Activated naive CD4-positive, alpha-beta T cell treated with anti-CD3 and anti-CD28 coated beads, Interleukin-2, amount 50 U/mL, for 72 hours (primary cell): Measurements from ENCODE around the gene RPP25L. TPM values are rescaled to one million over a fixed set of nuclear protein-coding genes. Genes with fewer than 3 reads are reported as not detected.

Source experiments
- ATAC-seq, 2 donors: fragments of 150-1000 bp; cut with Tn5 transposase; 2 replicates each; pipeline ENCODE4 v1.10.0; 2021; ENCODE audit warnings: mild to moderate bottlenecking in 2 of 2, moderate library complexity in 2 of 2
- DNase-seq, 2 donors: peaks; one replicate each; pipeline ENCODE4 v3.0.0; 2021 to 2022; ENCODE audit warnings: low spot score in 2 of 2
- H3K27ac Mint-ChIP-seq, 2 donors: one replicate each; pipeline ENCODE4 v1.8.0; 2022; ENCODE audit warnings: mild to moderate bottlenecking in 2 of 2, mixed read lengths in 2 of 2
- H3K36me3 Mint-ChIP-seq, 2 donors: one replicate each; pipeline ENCODE4 v1.8.0; 2022; ENCODE audit warnings: mixed read lengths in 2 of 2
- H3K9me3 Mint-ChIP-seq, 2 donors: one replicate each; pipeline ENCODE4 v1.8.0; 2022; ENCODE audit warnings: mixed read lengths in 2 of 2
- total RNA-seq, 2 donors: library from RNA; stranded (reverse); gene quantifications; one replicate each; pipeline ENCODE4 v1.2.3, GENCODE V29; 2022

RPP25L gene
- total RNA-seq, 2 donors from 2014 or later: 19.1 to 36.2 TPM

DNA sequence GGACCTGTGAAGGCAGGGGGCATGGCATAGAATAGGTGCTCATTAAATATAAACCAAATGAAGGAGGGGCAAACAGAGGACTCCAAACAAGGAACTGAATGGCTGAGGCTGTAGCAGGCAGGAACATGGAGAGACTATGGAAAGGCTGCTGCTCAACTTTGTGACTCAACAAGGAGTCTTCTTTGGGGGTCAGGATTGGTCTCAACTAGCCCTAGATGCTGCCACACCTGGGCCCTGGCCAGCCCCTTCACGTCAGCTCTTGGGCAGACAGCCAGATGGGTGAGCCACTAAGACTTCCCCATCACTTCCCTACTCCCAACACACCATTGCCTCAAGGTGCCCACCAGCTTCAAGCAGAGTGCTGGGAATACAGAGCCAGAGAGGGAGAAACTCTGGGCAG is 11.0 kb downstream of the RPP25L start:
- DNase-seq: no peak
- no peak for ATAC-seq
- Mint-ChIP-seq H3K36me3 (no peaks in the 10 kb centered on the region), H3K27ac (peak overlapping the region in 1 of 2 donors; percentile 51), H3K9me3 (no peaks in the 10 kb centered on the region)

DNA sequence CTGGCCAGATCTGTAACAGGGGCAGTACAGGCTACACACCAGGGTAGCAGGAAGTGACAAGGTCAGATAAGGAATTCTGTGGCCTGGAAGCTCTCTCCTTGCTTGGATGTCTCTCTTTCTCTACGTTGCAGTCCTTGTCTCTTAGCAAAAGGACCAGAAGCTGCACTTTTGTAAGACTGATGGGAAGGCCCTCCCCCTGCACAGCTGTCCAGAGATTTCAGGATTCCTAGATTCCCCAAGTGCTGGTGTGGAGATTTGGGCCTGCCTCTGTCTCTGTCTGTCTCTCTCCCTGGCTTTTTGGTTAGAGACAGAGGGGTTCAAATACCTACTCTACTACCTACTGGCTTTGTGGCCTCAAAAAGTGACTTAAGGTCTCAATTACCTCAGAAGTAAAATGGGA is 12.4 kb downstream of the RPP25L start:
- no peak for DNase-seq
- H3K27ac Mint-ChIP-seq: no peak overlapping the region
- H3K36me3 Mint-ChIP-seq: no peaks in the 10 kb centered on the region
- ATAC-seq: no peak
- no peaks in the 10 kb centered on the region for H3K9me3 Mint-ChIP-seq

DNA sequence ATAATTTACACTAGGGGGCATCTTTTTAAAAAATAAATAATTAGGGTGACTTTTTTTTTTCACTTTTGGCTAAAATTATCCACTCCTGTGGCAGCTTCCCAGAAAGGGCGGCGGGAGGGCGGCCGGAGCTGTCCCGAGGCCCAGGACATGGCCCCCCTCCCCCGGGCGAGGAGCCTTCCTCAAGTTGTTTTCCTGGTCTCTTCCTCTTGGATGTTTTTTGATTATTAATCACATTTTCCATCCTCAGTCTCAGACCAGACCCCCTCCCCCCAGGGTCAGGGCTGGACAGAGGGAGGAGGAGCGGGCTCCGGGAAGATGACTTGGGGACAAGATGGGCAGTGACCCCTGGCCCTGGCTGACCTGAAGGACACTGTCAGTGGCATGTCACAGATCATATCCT is 17.7 kb downstream of the RPP25L start:
- Mint-ChIP-seq H3K36me3 (no peaks in the 10 kb centered on the region), H3K27ac (no peak overlapping the region), H3K9me3 (no peaks in the 10 kb centered on the region)
- ATAC-seq (no peak), DNase-seq (no peak)

DNA sequence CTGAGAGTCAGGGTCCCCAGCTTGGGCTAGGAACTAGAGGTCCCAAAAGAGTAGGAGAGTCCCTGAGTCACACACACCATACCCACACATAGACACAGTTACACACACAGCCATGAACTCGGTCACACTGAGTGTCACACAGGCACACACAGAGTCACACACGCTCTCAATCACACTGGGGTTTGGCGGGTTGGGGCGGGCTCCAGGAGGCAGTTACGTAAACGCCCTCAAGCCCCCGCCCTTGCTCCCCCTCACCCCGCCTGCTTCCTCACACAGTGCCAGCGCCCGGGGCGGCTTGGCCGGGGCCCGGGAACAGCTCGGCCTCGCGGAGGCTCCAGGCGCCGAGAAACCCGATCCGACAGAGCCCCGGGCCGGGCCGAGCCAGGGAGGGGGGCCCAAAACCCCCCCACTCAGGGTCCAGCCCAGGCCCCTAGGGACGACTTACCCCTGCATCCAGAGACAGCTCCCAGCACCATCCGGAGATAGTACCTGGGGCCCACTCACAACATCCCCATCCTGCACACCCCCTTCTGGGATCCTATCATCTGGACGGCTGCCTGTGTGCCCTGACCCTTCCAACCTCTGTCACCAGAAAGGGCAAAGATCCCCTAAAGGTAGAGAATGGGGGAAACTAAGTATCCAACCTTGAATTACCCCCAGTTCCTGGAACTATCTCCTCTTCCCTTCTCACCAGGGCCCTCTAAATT is 18.8 kb downstream of the RPP25L start:
- Mint-ChIP-seq H3K36me3 (peaks cover 0 to 9% of the 10 kb centered on the region in 2 donors), H3K9me3 (no peaks in the 10 kb centered on the region), H3K27ac (peak overlapping the region in 1 of 2 donors; percentile 18)
- DNase-seq (no peak), ATAC-seq (no peak)

DNA sequence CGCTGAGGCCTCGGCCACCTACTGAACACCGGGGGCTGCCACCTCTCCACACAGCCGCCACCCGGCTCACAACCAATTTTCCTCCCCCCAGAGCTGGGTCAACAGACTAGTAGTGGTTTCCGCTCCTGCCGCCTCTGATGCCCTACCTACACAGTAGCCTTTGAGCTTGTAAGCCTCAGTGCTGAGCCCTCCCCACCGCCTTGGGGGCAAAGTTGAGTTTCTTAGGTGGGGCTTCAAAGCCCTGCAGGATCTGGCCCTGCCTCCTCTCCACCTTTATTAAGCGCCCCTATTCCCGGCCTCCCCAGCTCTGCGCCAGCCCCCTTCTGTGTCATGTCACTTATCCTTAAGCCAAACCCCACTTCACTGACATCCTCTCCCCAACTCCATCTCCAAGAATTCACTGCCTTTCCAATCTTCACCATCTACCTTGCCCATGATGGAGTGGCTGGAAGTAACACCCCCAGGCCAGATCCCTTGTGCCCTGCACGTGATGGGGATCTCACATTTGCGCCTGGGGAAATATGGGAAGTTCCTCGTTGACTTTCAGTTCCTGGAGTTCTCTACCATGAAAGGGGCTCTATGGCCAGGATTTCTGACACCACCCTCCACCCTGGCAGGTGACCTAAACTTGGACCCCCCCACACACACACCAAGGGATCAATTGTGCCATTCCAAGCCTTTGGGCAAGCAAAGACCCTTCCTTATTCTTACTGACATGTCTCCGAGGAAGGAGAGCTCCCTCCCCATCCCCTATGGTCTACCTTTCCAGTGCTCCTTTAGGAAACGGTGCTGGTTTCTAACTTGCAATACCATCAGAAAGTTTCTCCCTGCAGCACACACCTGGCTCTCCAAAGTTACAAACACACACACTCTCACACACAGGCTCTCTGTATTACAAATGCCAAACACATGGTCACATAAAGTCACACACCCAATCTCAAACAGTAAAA is 19.7 kb downstream of the RPP25L start:
- DNase-seq: no peak
- no peak for ATAC-seq
- H3K9me3 Mint-ChIP-seq: no peaks in the 10 kb centered on the region
- H3K27ac Mint-ChIP-seq: no peak overlapping the region
- peaks cover 0 to 9% of the 10 kb centered on the region in 2 donors for H3K36me3 Mint-ChIP-seq

DNA sequence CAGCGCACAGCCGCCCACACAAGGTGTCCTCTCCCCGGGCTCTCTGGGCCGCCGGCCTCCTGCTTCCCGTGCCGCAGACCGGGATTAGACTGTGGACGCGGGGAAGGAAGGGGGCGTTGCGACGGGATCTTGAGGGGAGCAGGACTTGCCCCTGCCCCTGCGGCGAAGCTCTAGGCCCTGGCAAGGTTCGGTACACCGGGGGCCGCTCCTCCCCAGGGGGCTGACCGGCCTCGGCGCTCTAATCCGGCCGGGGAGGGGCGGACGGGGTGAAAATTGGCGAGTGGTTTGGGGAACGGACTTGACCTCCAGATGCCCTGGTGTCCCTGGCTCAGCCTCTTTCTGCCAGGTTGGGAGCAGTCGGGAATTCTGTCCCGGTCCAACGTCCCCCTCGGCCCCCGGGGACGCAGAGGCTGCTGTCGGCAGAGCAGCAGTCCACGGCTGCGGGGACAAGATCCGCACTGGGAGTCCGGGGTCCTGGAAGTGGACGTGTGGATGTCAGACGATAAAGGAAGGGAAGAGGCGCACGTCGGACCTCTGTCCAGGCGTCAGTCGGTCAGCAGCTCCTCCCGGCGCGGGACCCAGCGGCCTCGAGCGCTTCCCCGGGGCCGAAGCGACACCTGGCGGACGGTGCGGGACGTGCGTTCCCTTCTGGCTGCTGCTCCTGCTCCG is 20.5 kb downstream of the RPP25L start:
- Mint-ChIP-seq H3K9me3 (no peaks in the 10 kb centered on the region), H3K27ac (no peak overlapping the region), H3K36me3 (peaks cover 0 to 9% of the 10 kb centered on the region in 2 donors)
- ATAC-seq (peak; percentile 74 to 85), DNase-seq (peak; percentile 77 to 89)

DNA sequence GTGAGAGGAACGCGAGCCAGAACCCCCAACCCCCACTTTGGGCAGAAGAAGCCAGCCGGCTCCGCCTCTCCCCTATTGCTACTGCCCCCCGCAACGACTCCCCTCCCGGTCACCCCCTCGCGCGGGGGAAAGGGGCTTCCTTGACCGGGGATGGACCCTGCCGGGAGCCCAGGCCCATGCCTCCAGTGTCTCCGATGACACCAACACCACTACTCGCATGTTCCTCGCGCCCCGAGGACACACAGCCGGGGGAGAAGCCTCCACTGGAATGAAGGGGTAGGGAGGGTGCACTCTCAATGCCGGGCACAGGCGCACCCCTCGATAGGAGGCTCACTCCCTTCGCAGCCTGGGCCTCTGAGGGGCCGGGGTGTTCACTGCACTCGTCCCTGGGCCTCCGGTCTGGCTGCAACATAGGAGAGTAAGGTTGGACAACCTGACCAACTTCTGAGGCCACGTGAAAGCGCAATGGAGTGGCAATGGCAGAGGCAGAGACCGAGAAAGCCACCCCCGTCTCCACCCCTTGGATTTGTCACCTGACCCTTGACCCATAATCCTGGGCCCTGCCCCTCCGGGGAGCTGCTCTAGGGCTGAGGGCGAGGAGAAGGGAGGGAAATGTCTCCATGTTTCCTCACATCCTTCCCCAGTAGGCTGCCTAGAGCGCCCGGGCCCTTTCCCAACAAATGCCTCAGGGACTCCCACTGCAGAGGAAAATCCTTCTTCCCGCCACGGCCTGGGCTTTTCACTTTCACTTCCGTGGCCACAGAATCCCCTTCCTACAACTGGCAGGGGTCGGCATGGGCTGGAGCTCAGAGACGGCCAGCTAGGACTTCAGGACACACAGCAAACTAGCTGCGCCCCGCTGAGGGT is 21.3 kb downstream of the RPP25L start:
- Mint-ChIP-seq H3K36me3 (peaks cover 0 to 9% of the 10 kb centered on the region in 2 donors), H3K27ac (no peak overlapping the region), H3K9me3 (no peaks in the 10 kb centered on the region)
- DNase-seq: peak in 1 of 2 donors; percentile 27
- ATAC-seq: peak in 1 of 2 donors; percentile 7

DNA sequence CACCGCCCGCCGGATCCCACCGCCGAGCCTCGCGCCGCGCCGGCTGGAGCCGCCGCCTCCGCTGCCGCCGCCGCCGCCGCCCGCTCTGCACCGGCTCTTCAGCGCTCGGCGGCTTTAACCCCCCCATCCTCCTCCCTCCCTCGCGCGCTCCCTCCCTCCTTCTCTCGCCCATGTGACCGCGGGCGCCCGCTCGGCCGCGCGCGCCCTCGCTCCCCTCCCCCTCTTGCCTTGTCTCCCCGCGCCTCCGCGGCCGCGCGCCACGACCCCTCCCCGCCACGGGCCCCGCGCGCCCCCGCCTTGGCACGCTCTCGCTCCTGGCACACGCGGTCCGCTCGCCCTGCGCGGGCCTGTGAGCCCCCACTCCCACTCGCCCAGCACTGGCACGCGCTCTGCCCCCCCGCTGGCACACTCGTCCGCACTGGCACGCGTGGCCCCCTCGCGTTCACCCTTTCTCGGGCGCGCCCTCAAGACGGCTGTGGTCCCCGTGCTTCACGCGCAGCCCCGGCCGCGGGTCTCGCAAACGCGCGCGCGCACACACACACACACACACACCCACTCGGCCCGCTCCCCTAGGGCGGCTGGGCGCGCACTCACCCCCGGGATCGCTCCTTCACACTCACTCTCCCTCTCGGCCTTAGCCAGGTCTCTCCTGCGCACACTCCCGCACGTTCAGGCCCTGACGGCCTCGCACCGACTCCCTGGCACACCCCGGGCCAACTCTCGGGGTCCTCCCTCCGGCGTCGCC is 22.1 kb downstream of the RPP25L start, which contains the start of gene CNTFR:
CNTFR (minus strand) TSS at position 89 of the 745 bp plus-strand sequence. CDS start 20,743 bp downstream, outside the sequence.
- ATAC-seq (no peak), DNase-seq (no peak)
- Mint-ChIP-seq H3K27ac (no peak within 1 kb of the TSS), H3K36me3 (peaks cover 0 to 9% of the 10 kb centered on the region in 2 donors), H3K9me3 (no peaks in the 10 kb centered on the region)

DNA sequence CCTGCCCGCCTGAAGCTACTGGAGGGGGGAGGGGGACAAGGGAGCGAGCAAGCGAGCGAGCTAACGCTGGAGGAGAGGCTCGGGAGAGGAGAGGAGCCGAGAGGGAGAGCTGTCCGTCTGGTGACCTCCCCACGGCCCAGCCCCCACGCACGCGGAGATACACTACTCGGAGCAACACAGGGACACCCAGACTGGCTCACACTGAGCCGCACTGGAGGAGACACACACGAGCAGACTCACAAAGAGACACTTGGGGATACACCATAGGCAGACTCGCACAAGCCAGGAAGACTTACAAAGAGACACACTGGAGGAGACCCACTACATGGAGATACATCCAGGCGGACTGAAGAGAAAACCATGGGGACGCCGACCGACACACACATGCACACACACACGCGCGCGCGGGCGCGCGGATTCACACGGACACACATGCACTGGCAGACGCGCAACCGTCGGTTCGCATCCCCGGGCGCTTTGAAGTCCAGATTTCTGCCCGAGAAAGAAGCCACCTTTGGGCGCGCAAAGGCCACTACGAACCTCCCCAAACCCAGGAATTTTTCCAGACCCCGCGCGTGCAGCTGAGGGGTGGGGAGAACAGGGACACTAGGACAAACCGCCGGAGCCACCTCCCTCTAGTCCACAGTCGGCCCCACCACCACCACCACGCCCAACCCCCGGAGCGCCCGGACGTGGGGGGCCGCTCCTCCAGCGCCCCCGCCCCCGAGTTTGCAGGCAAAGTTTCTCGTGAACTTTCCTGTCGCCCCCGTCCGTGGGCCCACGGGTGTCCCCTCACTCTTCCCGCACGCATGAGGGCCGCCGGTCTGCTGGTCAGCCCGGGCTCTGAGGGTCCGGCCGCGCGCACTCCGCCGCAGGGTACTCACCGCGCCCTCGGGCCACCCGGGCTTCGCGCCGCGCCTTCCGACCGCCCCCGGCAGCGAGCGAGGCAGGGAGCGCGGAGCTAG is 22.9 kb downstream of the RPP25L start:
- no peak for DNase-seq
- H3K27ac Mint-ChIP-seq: no peak overlapping the region
- no peak for ATAC-seq
- H3K9me3 Mint-ChIP-seq: no peaks in the 10 kb centered on the region
- H3K36me3 Mint-ChIP-seq: peaks cover 0 to 9% of the 10 kb centered on the region in 2 donors

DNA sequence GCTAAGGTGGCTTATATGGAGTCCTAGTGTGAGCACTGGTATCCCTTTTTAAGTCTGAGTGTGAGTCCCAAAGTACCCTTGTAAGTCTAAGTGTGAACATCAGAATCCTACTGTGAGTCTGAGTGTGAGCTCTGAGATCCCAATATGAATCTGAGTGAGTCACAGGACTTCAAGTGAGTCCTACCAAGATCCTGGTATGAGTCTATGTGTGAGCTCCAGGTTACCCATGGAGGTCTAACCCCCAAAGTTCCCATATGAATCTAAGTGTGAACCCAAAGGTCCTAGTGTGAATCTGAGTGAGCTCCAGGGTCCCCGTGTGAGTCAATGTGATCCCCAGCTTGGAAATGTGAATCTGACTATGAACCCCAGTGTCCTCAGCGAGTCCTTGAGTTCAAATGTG is 24.6 kb downstream of the RPP25L start:
- ATAC-seq (peak; percentile 47 to 73), DNase-seq (no peak)
- H3K36me3 Mint-ChIP-seq: peaks cover 0 to 9% of the 10 kb centered on the region in 2 donors
- H3K27ac Mint-ChIP-seq: no peak overlapping the region
- no peaks in the 10 kb centered on the region for H3K9me3 Mint-ChIP-seq

DNA sequence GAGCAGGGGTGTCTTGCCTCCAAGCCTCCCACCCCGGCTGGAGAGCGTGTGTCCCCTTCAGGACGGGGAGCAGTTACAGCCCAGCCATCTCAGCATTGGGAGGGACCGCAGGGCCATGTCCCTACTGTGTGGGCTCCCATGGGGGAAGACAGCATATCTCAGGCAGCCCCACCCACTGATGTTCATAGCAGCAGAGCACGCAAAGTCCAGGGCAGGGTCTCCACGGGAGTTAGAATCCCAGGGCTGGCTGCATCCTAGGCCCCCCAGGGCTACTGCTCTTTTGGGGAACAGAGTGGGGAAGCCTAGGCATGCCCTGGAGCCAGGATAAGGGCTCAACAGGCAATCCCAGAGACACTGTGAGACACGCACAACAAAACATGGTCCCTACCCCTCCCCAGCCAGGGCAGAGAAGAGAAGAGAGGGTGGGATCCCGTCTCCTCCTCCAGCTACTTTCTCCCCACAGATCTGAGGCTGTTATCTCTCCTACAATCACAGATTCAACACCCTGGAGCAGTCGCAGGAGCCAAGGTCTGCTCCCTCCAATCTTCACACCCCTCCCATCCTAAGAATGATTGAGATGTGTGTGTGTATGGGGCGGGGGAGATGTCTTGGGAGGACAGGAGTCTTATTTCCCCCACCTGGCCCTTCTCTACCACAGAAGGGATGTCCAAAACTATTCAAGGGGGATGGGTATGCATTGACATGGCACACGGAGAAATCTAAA is 25.8 kb downstream of the RPP25L start:
- H3K36me3 Mint-ChIP-seq: peaks cover 0 to 9% of the 10 kb centered on the region in 2 donors
- DNase-seq (no peak), ATAC-seq (no peak)
- H3K9me3 Mint-ChIP-seq: no peaks in the 10 kb centered on the region
- H3K27ac Mint-ChIP-seq: no peak overlapping the region

DNA sequence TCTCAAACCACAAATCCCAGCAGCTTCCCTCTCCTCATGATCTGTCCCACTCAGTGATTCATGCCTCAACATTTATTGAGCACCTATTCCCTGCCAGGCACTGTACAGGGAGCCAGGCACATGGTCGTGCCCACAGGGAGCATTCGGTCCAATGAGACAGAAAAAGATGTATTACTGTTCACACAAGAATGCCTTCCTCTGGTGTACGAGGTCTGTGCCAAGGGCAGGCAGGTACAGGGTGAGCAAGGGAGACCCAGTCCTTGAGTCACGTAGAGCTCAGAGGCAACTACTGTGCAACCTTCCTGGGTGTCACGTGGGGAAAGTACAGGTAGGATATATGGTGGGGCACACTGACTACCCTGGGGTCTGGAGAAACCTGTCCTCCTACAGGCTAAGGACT is 26.9 kb downstream of the RPP25L start:
- DNase-seq (no peak), ATAC-seq (no peak)
- H3K9me3 Mint-ChIP-seq: no peaks in the 10 kb centered on the region
- H3K36me3 Mint-ChIP-seq: peaks cover 0 to 9% of the 10 kb centered on the region in 2 donors
- H3K27ac Mint-ChIP-seq: no peak overlapping the region

DNA sequence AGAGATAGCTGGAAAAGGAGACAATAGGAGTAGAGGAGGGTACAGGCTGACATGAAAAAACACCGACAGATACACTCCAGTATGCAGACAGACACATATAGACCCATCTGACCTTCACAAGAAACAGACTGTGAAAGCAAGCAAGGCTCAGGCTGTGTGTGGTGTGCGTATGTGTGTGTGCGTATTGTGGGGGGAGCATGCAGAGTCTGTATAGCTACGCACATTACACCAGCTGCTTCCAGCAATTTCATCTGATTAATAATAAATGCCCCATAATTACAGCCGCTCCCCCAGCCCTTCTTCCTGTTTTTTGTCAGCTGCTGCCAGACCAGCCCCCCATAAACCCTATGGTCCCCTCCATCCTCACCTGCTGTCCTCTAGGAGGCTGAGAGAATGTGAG is 29.1 kb downstream of the RPP25L start:
- no peak overlapping the region for H3K27ac Mint-ChIP-seq
- no peaks in the 10 kb centered on the region for H3K36me3 Mint-ChIP-seq
- DNase-seq (no peak), ATAC-seq (no peak)
- H3K9me3 Mint-ChIP-seq: no peaks in the 10 kb centered on the region

DNA sequence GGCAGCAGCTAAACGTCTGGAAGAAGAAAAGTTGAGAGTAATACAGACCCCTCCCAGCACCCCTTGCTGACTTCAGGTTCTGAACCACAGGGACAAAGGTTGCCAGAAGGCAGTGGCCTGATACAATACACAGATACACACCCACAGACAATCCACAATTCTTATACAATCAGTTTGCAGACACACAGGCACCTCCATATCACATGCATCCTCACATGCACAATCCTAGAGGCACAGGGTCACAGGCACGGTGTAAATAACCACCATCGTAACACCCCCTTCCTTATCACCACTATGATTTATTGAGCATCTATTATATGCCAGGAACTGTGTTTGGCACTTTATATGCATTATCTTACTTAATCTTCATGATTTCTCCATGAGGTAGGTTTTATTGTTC is 30.6 kb downstream of the RPP25L start:
- no peaks in the 10 kb centered on the region for H3K36me3 Mint-ChIP-seq
- ATAC-seq: no peak
- no peaks in the 10 kb centered on the region for H3K9me3 Mint-ChIP-seq
- no peak for DNase-seq
- no peak overlapping the region for H3K27ac Mint-ChIP-seq
